Measurements from ENCODE around the gene CREB5.

DNA sequence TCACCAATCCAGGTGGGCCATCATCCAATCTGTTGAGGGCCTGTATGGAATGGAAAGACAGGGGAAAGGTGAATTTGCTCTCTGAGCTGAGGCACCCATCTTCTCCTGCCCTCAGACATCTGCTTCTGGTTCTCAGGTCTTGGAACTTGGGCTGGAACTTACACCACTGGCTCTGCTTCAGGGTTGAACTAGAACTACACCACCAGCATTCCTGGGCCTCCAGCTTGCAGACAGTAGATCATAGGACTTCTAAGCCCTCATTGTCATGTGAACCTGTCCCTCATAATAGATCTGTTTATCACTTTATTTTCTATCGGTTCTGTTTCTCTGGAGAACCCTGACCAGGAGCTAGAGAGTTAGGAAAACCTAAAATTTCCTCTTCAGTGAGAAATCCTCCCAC is 233.5 kb downstream of the CREB5 start:
- no peak for TF ChIP-seq POLR2AphosphoS5 (IDR thresholded peaks at IDR 0.05; ENCODE audit: low read depth, low read length)
- TF ChIP-seq, protein P1, sequence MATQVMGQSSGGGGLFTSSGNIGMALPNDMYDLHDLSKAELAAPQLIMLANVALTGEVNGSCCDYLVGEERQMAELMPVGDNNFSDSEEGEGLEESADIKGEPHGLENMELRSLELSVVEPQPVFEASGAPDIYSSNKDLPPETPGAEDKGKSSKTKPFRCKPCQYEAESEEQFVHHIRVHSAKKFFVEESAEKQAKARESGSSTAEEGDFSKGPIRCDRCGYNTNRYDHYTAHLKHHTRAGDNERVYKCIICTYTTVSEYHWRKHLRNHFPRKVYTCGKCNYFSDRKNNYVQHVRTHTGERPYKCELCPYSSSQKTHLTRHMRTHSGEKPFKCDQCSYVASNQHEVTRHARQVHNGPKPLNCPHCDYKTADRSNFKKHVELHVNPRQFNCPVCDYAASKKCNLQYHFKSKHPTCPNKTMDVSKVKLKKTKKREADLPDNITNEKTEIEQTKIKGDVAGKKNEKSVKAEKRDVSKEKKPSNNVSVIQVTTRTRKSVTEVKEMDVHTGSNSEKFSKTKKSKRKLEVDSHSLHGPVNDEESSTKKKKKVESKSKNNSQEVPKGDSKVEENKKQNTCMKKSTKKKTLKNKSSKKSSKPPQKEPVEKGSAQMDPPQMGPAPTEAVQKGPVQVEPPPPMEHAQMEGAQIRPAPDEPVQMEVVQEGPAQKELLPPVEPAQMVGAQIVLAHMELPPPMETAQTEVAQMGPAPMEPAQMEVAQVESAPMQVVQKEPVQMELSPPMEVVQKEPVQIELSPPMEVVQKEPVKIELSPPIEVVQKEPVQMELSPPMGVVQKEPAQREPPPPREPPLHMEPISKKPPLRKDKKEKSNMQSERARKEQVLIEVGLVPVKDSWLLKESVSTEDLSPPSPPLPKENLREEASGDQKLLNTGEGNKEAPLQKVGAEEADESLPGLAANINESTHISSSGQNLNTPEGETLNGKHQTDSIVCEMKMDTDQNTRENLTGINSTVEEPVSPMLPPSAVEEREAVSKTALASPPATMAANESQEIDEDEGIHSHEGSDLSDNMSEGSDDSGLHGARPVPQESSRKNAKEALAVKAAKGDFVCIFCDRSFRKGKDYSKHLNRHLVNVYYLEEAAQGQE (IDR thresholded peaks at IDR 0.05; ENCODE audit: insufficient read depth in 1 of 2, low read depth in 2 of 2, low read length in 2 of 2): no peak
- no peak for TF ChIP-seq SIN3A (IDR thresholded peaks at IDR 0.05; ENCODE audit: borderline replicate concordance, insufficient read depth, low read length)
- TF ChIP-seq TAF1 (IDR thresholded peaks at IDR 0.05; ENCODE audit: borderline replicate concordance, insufficient read depth, low read length): no peak
- no peak for TF ChIP-seq FOXP2 (optimal IDR thresholded peaks at IDR 0.05; ENCODE audit: borderline replicate concordance, extremely low read depth, extremely low read length, insufficient read depth)
